Keratinocyte (primary cell): Measurements from ENCODE around the gene DOK6. TPM values are rescaled to one million over a fixed set of nuclear protein-coding genes. Genes with fewer than 3 reads are reported as not detected.

Source experiments
- DNase-seq: peaks from one replicate; pipeline ENCODE4 v3.0.0-alpha.2; 2011; ENCODE audit warnings: low read depth, missing footprints, low spot score
- FAIRE-seq: peaks from 2 replicates; lab custom pipeline; 2011; peaks lifted over from hg19 to GRCh38; lab: Jason Lieb, UNC
- H2AFZ ChIP-seq: 2 replicates; pipeline ENCODE4 v1.6.0; 2012; ENCODE audit warnings: low read length, control low read depth, inconsistent platforms; ENCODE audit not compliant: control insufficient read depth
- H3K27ac ChIP-seq: 2 replicates; pipeline ENCODE4 v1.5.1; 2011; ENCODE audit warnings: low read length; ENCODE audit not compliant: control insufficient read depth, insufficient read depth
- H3K27me3 ChIP-seq: 3 replicates; pipeline ENCODE4 v1.6.0; 2011; ENCODE audit warnings: low read length; ENCODE audit not compliant: control insufficient read depth, insufficient read depth; ENCODE audit errors: extremely low read depth
- H3K36me3 ChIP-seq, 2 experiments: 2 replicates in 1 of 2; 3 replicates in 1 of 2; pipeline ENCODE4 v1.5.1; 2011; ENCODE audit warnings: low read length in 2 of 2, mild to moderate bottlenecking in 1 of 2; ENCODE audit not compliant: control insufficient read depth in 2 of 2, insufficient read depth in 2 of 2; ENCODE audit errors: extremely low read depth in 1 of 2
- H3K4me1 ChIP-seq: 3 replicates; pipeline ENCODE4 v1.5.1; 2011; ENCODE audit warnings: low read length; ENCODE audit not compliant: control insufficient read depth, insufficient read depth; ENCODE audit errors: extremely low read depth
- H3K4me2 ChIP-seq: 3 replicates; pipeline ENCODE4 v1.6.0; 2011; ENCODE audit warnings: low read depth, low read length; ENCODE audit not compliant: control insufficient read depth, insufficient read depth; ENCODE audit errors: extremely low read depth
- H3K4me3 ChIP-seq, 3 experiments: fragments of 200-600 bp in 1 of 3; sonication (generic) in 1 of 3; 2 replicates in 2 of 3; 3 replicates in 1 of 3; pipeline ENCODE4 v1.5.1; 2011 to 2016; ENCODE audit warnings: low read length in 3 of 3, mild to moderate bottlenecking in 3 of 3, control low read depth in 2 of 3, inconsistent platforms in 1 of 3, low read depth in 1 of 3, mixed read lengths in 1 of 3, mixed run types in 1 of 3, moderate library complexity in 1 of 3; ENCODE audit not compliant: control insufficient read depth in 2 of 3, insufficient read depth in 2 of 3; ENCODE audit errors: extremely low read depth in 1 of 3
- H3K79me2 ChIP-seq: 2 replicates; pipeline ENCODE4 v1.6.0; 2012; ENCODE audit warnings: low read length; ENCODE audit not compliant: control insufficient read depth, insufficient read depth
- H3K9ac ChIP-seq: 3 replicates; pipeline ENCODE4 v1.6.0; 2011; ENCODE audit warnings: low read length; ENCODE audit not compliant: control insufficient read depth, insufficient read depth; ENCODE audit errors: extremely low read depth
- H3K9me1 ChIP-seq: 3 replicates; pipeline ENCODE4 v1.6.0; 2011; ENCODE audit warnings: low read length; ENCODE audit not compliant: control insufficient read depth, insufficient read depth; ENCODE audit errors: extremely low read depth
- H3K9me3 ChIP-seq: 2 replicates; pipeline ENCODE4 v1.5.1; 2012; ENCODE audit warnings: low read depth, low read length; ENCODE audit not compliant: control insufficient read depth
- H4K20me1 ChIP-seq: 3 replicates; pipeline ENCODE4 v1.6.0; 2011; ENCODE audit warnings: low read length; ENCODE audit not compliant: control insufficient read depth, insufficient read depth; ENCODE audit errors: extremely low read depth
- CTCF ChIP-seq, 3 experiments: IDR thresholded peaks in 1 of 3; conservative IDR thresholded peaks in 1 of 3; optimal IDR thresholded peaks in 1 of 3; 2 replicates in 2 of 3; 3 replicates in 1 of 3; pipeline versions ENCODE3 to v1.5.1; 2011; ENCODE audit warnings: low read length in 3 of 3, mild to moderate bottlenecking in 3 of 3, moderate library complexity in 2 of 3, control low read depth in 1 of 3, inconsistent platforms in 1 of 3; ENCODE audit not compliant: insufficient read depth in 2 of 3; ENCODE audit errors: extremely low read depth in 1 of 3
- EZH2 ChIP-seq: IDR thresholded peaks from one replicate; pipeline ENCODE4 v1.6.1; 2012; ENCODE audit warnings: inconsistent platforms, mild to moderate bottlenecking, low read length, moderate library complexity
- dilution Hi-C: fragments of 300-500 bp; cut with MboI; formaldehyde crosslinking; loops from one replicate; pipeline ENCODE4 v1.7.0; 2020; ENCODE audit warnings: low sequenced_read_pairs; ENCODE audit not compliant: extremely low pct_ligation_motif_present
- polyA plus RNA-seq, 5 experiments: library from polyadenylated mRNA; depleted of rRNA in 3 of 5; stranded (reverse) in 3 of 5; stranded (forward) in 1 of 5; unstranded in 1 of 5; fragments of >200 nt; gene quantifications; 1 replicate in 1 of 5; 2 replicates in 3 of 5; 3 replicates in 1 of 5; pipeline versions ENCODE4 v1.2.1 to v1.2.3, GENCODE V29; 2011 to 2012; ENCODE audit warnings: missing spikeins in 2 of 5, low read depth in 1 of 5, low replicate concordance in 1 of 5

The DOK6 gene
- polyA plus RNA-seq, 1 donor (not counting 4 experiments of a cell fraction or from before 2014, with no cell fraction given), result not detected

GRCh38 chr18:69737851-69738250 lies 337.2 kb downstream of the DOK6 start:
- dilution Hi-C loops, result no loop called here
- Histone ChIP-seq H3K9me1 (no peaks in the 10 kb centered on the region), H3K9ac (no peak overlapping the region), H3K27me3 (no peaks in the 10 kb centered on the region), H3K36me3 (no peaks in the 10 kb centered on the region), H3K79me2 (no peaks in the 10 kb centered on the region), H3K4me1 (no peaks in the 10 kb centered on the region), H3K27ac (no peak overlapping the region), H3K9me3 (no peaks in the 10 kb centered on the region), H4K20me1 (no peaks in the 10 kb centered on the region), H3K4me2 (no peak overlapping the region), H3K4me3 (no peak overlapping the region), H2AFZ (no peak overlapping the region)
- TF ChIP-seq EZH2, result no peak
- no peak for TF ChIP-seq CTCF (optimal IDR thresholded peaks at IDR 0.05 in 1 of 3, IDR thresholded peaks at IDR 0.05 in 1 of 3, conservative IDR thresholded peaks at IDR 0.05 in 1 of 3; ENCODE audit: extremely low read depth in 1 of 3, insufficient read depth in 2 of 3, low read length in 3 of 3)
- DNase-seq, result no peak
- FAIRE-seq, result no peak

- TF ChIP-seq CTCF (optimal IDR thresholded peaks at IDR 0.05 in 1 of 3, IDR thresholded peaks at IDR 0.05 in 1 of 3, conservative IDR thresholded peaks at IDR 0.05 in 1 of 3; ENCODE audit: extremely low read depth in 1 of 3, insufficient read depth in 2 of 3, low read length in 3 of 3) (no peak), EZH2 (no peak)
- H3K79me2 ChIP-seq, result no peaks in the 10 kb centered on the region
- no peaks in the 10 kb centered on the region for H3K9me3 ChIP-seq
- H3K4me1 ChIP-seq, result no peaks in the 10 kb centered on the region
- no peaks in the 10 kb centered on the region for H3K9me1 ChIP-seq
- no peak overlapping the region for H2AFZ ChIP-seq
- H3K9ac ChIP-seq, result no peak overlapping the region
- H3K27ac ChIP-seq, result no peak overlapping the region
- dilution Hi-C loops, result no loop called here
- H3K4me2 ChIP-seq, result no peak overlapping the region
- no peak overlapping the region for H3K4me3 ChIP-seq
- H4K20me1 ChIP-seq, result no peaks in the 10 kb centered on the region
- H3K36me3 ChIP-seq, result no peaks in the 10 kb centered on the region
- no peak for DNase-seq
- no peaks in the 10 kb centered on the region for H3K27me3 ChIP-seq
- FAIRE-seq, result no peak
These were observed 346.7 kb downstream of the DOK6 start for GRCh38 chr18:69747388-69747787.
